HG03354 (cell line): ENCODE measurements around the gene NUBP2.
A peak's percentile ranks its signal among the peaks of the same experiment; 100 is the strongest.

Experiments
- ATAC-seq: cut with Tn5 transposase; IDR thresholded peaks from one replicate; pipeline ENCODE4 v1.9.1; 2021; ENCODE audit warnings: mild to moderate bottlenecking; ENCODE audit not compliant: unreplicated experiment, poor library complexity, severe bottlenecking

The NUBP2 gene

GRCh38 chr16:1782408-1783264, at the start of gene NUBP2, which contains the start of gene SPSB3:
Gene NUBP2, plus strand, starts transcription at chr16:1782960. Its CDS starts 61 bp downstream, at chr16:1783021.
Gene SPSB3, minus strand, starts transcription at chr16:1782571. Its CDS starts 1,088 bp downstream, at chr16:1781483.
- ATAC-seq, result peak; percentile 88

GRCh38 chr16:1734123-1734522, 48.6 kb upstream of the NUBP2 start:
- ATAC-seq, result no peak

- ATAC-seq, result no peak
Observed at GRCh38 chr16:1734816-1735215, 47.9 kb upstream of the NUBP2 start.

GRCh38 chr16:1740234-1740633, 42.5 kb upstream of the NUBP2 start:
- no peak for ATAC-seq

GRCh38 chr16:1740781-1741490, 41.8 kb upstream of the NUBP2 start:
- no peak for ATAC-seq

- no peak for ATAC-seq
Observed at GRCh38 chr16:1741553-1742165, 41.1 kb upstream of the NUBP2 start.

GRCh38 chr16:1743376-1744337, 39.1 kb upstream of the NUBP2 start:
- no peak for ATAC-seq

GRCh38 chr16:1744338-1744840, 38.4 kb upstream of the NUBP2 start:
- ATAC-seq, result no peak

GRCh38 chr16:1745181-1745899, 37.4 kb upstream of the NUBP2 start:
- ATAC-seq, result no peak

- ATAC-seq, result no peak
Observed at GRCh38 chr16:1745900-1746692, 36.7 kb upstream of the NUBP2 start.

GRCh38 chr16:1746693-1747195, 36.0 kb upstream of the NUBP2 start:
- ATAC-seq, result no peak

- ATAC-seq, result no peak
Observed at GRCh38 chr16:1747934-1748333, 34.8 kb upstream of the NUBP2 start.

- no peak for ATAC-seq
Observed at GRCh38 chr16:1749152-1750117, 33.3 kb upstream of the NUBP2 start.

- ATAC-seq, result no peak
Observed at GRCh38 chr16:1751946-1752345, 30.8 kb upstream of the NUBP2 start.

- ATAC-seq, result no peak
Observed at GRCh38 chr16:1752853-1753252, 29.9 kb upstream of the NUBP2 start.

- no peak for ATAC-seq
Observed at GRCh38 chr16:1754204-1754603, 28.6 kb upstream of the NUBP2 start.
